Endothelial cell of umbilical vein (primary cell): ENCODE data around the gene ACAA2. TPM values are rescaled to one million over a fixed set of nuclear protein-coding genes. Genes with fewer than 3 reads are reported as not detected.

Experiments
- BruUV-seq: library from RNA; stranded (reverse); fragments of 400-500 nt; replicated peaks from 2 replicates; lab custom pipeline; 2021; lab: Mats Ljungman, UMichigan
- CTCF ChIA-PET: fragments of 300-600, 350-600 bp; sonication (Branson Sonifier 250); formaldehyde crosslinking; loops from one replicate; lab custom pipeline; 2021; ENCODE audit warnings: antibody characterized with exemption, inconsistent platforms; lab: Charles Lee
- POLR2A ChIA-PET: fragments of 300-600, 350-600 bp; sonication (Branson Sonifier 250); formaldehyde crosslinking; loops from one replicate; lab custom pipeline; 2021; ENCODE audit warnings: antibody characterized with exemption, inconsistent platforms; lab: Charles Lee
- DNase-seq: peaks from one replicate; pipeline ENCODE4 v3.0.0-alpha.2; 2011; ENCODE audit warnings: low read depth, low spot score
- FAIRE-seq: peaks from 2 replicates; lab custom pipeline; 2011; peaks lifted over from hg19 to GRCh38; lab: Jason Lieb, UNC
- H2AFZ ChIP-seq: 2 replicates; pipeline ENCODE4 v1.6.0; 2012; ENCODE audit warnings: low read depth, low read length, control low read depth, inconsistent platforms
- H3K27ac ChIP-seq: 2 replicates; pipeline ENCODE4 v1.5.1; 2011; ENCODE audit warnings: low read depth, mild to moderate bottlenecking, control low read depth, low read length, moderate library complexity; ENCODE audit not compliant: insufficient read depth
- H3K27me3 ChIP-seq, 2 experiments: 2 replicates each; pipeline versions ENCODE4 v1.6.0 to v1.6.1; 2011; ENCODE audit warnings: low read length in 2 of 2, mixed read lengths in 1 of 2; ENCODE audit not compliant: control insufficient read depth in 2 of 2, insufficient read depth in 2 of 2
- H3K36me3 ChIP-seq, 2 experiments: 2 replicates in 1 of 2; 3 replicates in 1 of 2; pipeline ENCODE4 v1.5.1; 2011; ENCODE audit warnings: low read length in 2 of 2, mild to moderate bottlenecking in 1 of 2, moderate library complexity in 1 of 2; ENCODE audit not compliant: control insufficient read depth in 2 of 2, insufficient read depth in 2 of 2; ENCODE audit errors: extremely low read depth in 1 of 2
- H3K4me1 ChIP-seq: 3 replicates; pipeline ENCODE4 v1.5.1; 2011; ENCODE audit warnings: mild to moderate bottlenecking, low read length; ENCODE audit not compliant: control insufficient read depth, insufficient read depth; ENCODE audit errors: extremely low read depth
- H3K4me2 ChIP-seq: 2 replicates; pipeline ENCODE4 v1.6.1; 2011; ENCODE audit warnings: low read length, control low read depth, mixed read lengths; ENCODE audit not compliant: insufficient read depth
- H3K4me3 ChIP-seq, 3 experiments: fragments of 200-600 bp in 1 of 3; sonication (generic), shearing (Covaris generic) in 1 of 3; replicated peaks in 1 of 3; 2 replicates each; pipeline ENCODE4 v1.5.1; 2011 to 2016; ENCODE audit warnings: control low read depth in 3 of 3, low read length in 3 of 3, mild to moderate bottlenecking in 2 of 3, inconsistent platforms in 1 of 3, low read depth in 1 of 3, moderate library complexity in 1 of 3; ENCODE audit not compliant: insufficient read depth in 1 of 3
- H3K79me2 ChIP-seq: 2 replicates; pipeline ENCODE4 v1.6.0; 2012; ENCODE audit warnings: low read length, inconsistent platforms; ENCODE audit not compliant: control insufficient read depth, insufficient read depth
- H3K9ac ChIP-seq: replicated peaks from 2 replicates; pipeline ENCODE3; 2011; ENCODE audit warnings: low read length, control low read depth; ENCODE audit not compliant: insufficient read depth; ENCODE audit errors: extremely low read depth
- H3K9me1 ChIP-seq: replicated peaks from 3 replicates; pipeline ENCODE4 v1.6.0; 2011; ENCODE audit warnings: mild to moderate bottlenecking, low read length; ENCODE audit not compliant: control insufficient read depth, insufficient read depth; ENCODE audit errors: extremely low read depth
- H3K9me3 ChIP-seq: replicated peaks from 2 replicates; pipeline ENCODE4 v1.5.1; 2012; ENCODE audit warnings: low read length, inconsistent platforms; ENCODE audit not compliant: control insufficient read depth, insufficient read depth
- H4K20me1 ChIP-seq: replicated peaks from 2 replicates; pipeline ENCODE3; 2011; ENCODE audit warnings: mild to moderate bottlenecking, low read length; ENCODE audit not compliant: control insufficient read depth, insufficient read depth; ENCODE audit errors: extremely low read depth
- EZH2 ChIP-seq: IDR thresholded peaks from 2 replicates; pipeline ENCODE4 v1.6.1; 2012; ENCODE audit warnings: borderline replicate concordance, low read depth, mild to moderate bottlenecking, moderate library complexity, low read length, inconsistent platforms; ENCODE audit not compliant: severe bottlenecking
- FOS ChIP-seq: IDR thresholded peaks from 2 replicates; pipeline ENCODE4 v1.6.1; 2011; ENCODE audit warnings: mild to moderate bottlenecking, low read length, moderate library complexity, borderline replicate concordance; ENCODE audit not compliant: insufficient read depth
- GATA2 ChIP-seq: IDR thresholded peaks from 2 replicates; pipeline ENCODE4 v1.7.0; 2011; ENCODE audit warnings: low read depth, mild to moderate bottlenecking, moderate library complexity, mixed read lengths, low read length; ENCODE audit not compliant: insufficient read length, insufficient read depth
- JUN ChIP-seq: IDR thresholded peaks from 2 replicates; pipeline ENCODE4 v1.6.1; 2011; ENCODE audit warnings: borderline replicate concordance, low read depth; ENCODE audit not compliant: insufficient read length, insufficient read depth
- MYC ChIP-seq: IDR thresholded peaks from one replicate; pipeline ENCODE4 v1.6.1; 2011; ENCODE audit warnings: mild to moderate bottlenecking, low read depth, low read length
- POLR2A ChIP-seq: IDR thresholded peaks from 2 replicates; pipeline ENCODE4 v1.6.1; 2012; ENCODE audit warnings: low read depth, mild to moderate bottlenecking, control low read depth, low read length
- POLR2AphosphoS5 ChIP-seq: IDR thresholded peaks from 2 replicates; pipeline ENCODE4 v1.6.1; 2012; ENCODE audit warnings: low read depth, mild to moderate bottlenecking, control low read depth, low read length, moderate library complexity; ENCODE audit not compliant: insufficient read depth
- dilution Hi-C: fragments of 300-500 bp; cut with MboI; formaldehyde crosslinking; loops from one replicate; pipeline ENCODE4 v1.15.0; 2019; ENCODE audit warnings: low sequenced_read_pairs; ENCODE audit not compliant: extremely low pct_ligation_motif_present
- intact Hi-C: fragments of 100-400 bp; cut with micrococcal nuclease; formaldehyde crosslinking; loops from one replicate; pipeline ENCODE4 v1.10.0; 2022
- polyA plus RNA-seq, 4 experiments: library from polyadenylated mRNA; depleted of rRNA in 3 of 4; stranded (reverse) in 3 of 4; unstranded in 1 of 4; fragments of >200 nt; gene quantifications; 2 replicates each; pipeline versions ENCODE4 v1.2.1 to v1.2.3, GENCODE V29; 2011 to 2012; ENCODE audit warnings: missing spikeins in 1 of 4
- total RNA-seq: library from RNA; stranded (reverse); gene quantifications from 2 replicates; pipeline ENCODE4 v1.2.3, GENCODE V29; 2021
- TF ChIP-seq, protein P1 (sequence below), 2 donors: IDR thresholded peaks; 1 replicate in 1 of 2; 2 replicates in 1 of 2; pipeline ENCODE4 v1.5.1; 2011; ENCODE audit warnings: low read length in 2 of 2, mild to moderate bottlenecking in 2 of 2, moderate library complexity in 2 of 2, control low read depth in 1 of 2, inconsistent platforms in 1 of 2, low read depth in 1 of 2; ENCODE audit not compliant: insufficient read depth in 1 of 2; ENCODE audit errors: extremely low read depth in 1 of 2
- TF ChIP-seq, protein P2 (sequence below): IDR thresholded peaks from 2 replicates; pipeline ENCODE4 v1.6.1; 2011; ENCODE audit not compliant: insufficient read depth, insufficient read length

Gene ACAA2
- total and polyA plus RNA-seq, 2 donors (not counting 3 experiments of a cell fraction or from before 2014, with no cell fraction given): 18.6 to 44.9 TPM

DNA sequence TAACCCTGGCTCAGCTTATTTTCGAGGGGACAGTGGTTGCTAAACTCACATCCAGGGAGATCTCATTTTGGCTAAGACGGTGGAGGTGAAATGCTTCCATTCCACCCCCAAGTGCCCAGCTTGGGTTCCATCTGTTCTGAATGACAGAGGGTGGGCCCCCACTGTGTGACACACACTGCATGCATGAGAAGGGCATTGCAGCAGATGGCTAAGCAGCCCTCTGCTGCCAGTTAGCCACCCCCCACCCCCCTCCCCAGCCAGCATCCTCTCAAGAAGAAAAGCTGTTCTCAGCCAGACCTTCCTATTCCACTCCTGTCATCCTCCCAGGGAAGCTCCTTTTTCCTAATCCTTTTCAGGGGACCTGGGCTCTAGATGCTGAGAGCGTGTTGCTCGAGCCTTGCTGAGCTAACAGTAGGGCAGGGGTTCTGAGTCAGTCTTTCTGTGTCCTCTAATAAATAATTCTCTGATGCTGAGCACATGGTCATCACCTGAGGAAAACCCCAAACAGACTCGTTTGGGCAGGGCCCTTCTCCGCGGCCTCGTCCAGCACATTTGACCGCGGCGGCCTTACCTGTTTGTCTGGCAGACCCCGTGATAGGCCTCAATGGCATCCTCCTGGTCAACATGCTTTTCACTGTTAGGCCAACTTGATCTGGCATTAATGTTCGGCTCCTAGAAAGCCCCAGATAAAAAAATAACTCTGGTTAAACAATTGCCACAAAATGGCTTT, 49.5 kb upstream of the ACAA2 start:
- Histone ChIP-seq H3K27me3 (peaks cover 0 to 2% of the 10 kb centered on the region in 2 experiments), H4K20me1 (no peaks in the 10 kb centered on the region), H3K4me1 (peaks cover 5% of the 10 kb centered on the region), H3K36me3 (no peaks in the 10 kb centered on the region), H2AFZ (no peak overlapping the region), H3K9ac (no peak overlapping the region), H3K27ac (no peak overlapping the region), H3K4me3 (no peak overlapping the region), H3K4me2 (no peak overlapping the region), H3K9me3 (no peaks in the 10 kb centered on the region), H3K9me1 (no peaks in the 10 kb centered on the region), H3K79me2 (no peaks in the 10 kb centered on the region)
- no TSS peak for BruUV-seq
- ChIA-PET POLR2A (no interaction called here), CTCF (interaction anchor here (1.3 to 10.5 kb wide), 5 partner anchors 11 to 398 kb away, joined by 4 to 452 read pairs (median 7); partner anchors contain the start of gene LIPG)
- TF ChIP-seq MYC (no peak), FOS (no peak), GATA2 (no peak), POLR2A (no peak), POLR2AphosphoS5 (no peak), JUN (no peak), EZH2 (no peak)
- TF ChIP-seq, protein P1, sequence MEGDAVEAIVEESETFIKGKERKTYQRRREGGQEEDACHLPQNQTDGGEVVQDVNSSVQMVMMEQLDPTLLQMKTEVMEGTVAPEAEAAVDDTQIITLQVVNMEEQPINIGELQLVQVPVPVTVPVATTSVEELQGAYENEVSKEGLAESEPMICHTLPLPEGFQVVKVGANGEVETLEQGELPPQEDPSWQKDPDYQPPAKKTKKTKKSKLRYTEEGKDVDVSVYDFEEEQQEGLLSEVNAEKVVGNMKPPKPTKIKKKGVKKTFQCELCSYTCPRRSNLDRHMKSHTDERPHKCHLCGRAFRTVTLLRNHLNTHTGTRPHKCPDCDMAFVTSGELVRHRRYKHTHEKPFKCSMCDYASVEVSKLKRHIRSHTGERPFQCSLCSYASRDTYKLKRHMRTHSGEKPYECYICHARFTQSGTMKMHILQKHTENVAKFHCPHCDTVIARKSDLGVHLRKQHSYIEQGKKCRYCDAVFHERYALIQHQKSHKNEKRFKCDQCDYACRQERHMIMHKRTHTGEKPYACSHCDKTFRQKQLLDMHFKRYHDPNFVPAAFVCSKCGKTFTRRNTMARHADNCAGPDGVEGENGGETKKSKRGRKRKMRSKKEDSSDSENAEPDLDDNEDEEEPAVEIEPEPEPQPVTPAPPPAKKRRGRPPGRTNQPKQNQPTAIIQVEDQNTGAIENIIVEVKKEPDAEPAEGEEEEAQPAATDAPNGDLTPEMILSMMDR (IDR thresholded peaks at IDR 0.05; ENCODE audit: extremely low read depth in 1 of 2, insufficient read depth in 1 of 2, low read depth in 1 of 2, low read length in 2 of 2): no peak
- TF ChIP-seq, protein P2, sequence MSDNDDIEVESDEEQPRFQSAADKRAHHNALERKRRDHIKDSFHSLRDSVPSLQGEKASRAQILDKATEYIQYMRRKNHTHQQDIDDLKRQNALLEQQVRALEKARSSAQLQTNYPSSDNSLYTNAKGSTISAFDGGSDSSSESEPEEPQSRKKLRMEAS: no peak
- intact Hi-C loops (no loop called here), dilution Hi-C loops (loop anchor here (25.0 kb wide), 1 partner anchor 351 kb away; no protein-coding TSS in a partner anchor)
- FAIRE-seq (no peak), DNase-seq (no peak)
